SHP77 (cell line): ENCODE measurements around the gene PSMA5.
"Not testable (repeated sequence)": the region's sequence is repeated elsewhere in the genome, so short reads cannot be mapped to it uniquely, and the experiment has no call there.

ENCODE experiments used
- DNase-seq, 2 experiments: peaks; one replicate each; lab custom pipeline; 2025; lab: John Stamatoyannopoulos, UW

Gene PSMA5

GRCh38 chr1:109433322-109433721 is 7.1 kb upstream of the PSMA5 start:
- no peak for DNase-seq

DNA sequence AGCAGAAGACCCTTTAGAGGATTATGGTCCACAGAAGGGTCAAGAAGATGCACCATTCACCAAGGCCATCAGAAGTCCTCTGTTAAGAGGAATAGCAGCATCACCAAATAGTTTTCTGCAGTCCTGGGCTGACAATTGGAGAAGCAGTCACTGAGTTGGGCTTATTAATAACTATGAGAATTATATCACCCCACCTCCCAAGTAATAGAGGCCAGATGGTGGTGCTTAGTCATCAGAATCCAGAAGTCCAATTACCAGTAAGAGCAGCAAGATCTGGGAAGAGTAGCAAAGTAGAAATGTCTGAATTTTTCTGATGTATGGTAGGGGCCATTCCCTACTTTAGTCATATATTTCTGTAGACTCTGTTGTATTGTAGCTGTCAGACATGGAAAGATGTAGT is 6.1 kb upstream of the PSMA5 start:
- DNase-seq = no peak

- DNase-seq = no peak
Measured at GRCh38 chr1:109427171-109427467, 871 bp upstream of the PSMA5 start.

DNA sequence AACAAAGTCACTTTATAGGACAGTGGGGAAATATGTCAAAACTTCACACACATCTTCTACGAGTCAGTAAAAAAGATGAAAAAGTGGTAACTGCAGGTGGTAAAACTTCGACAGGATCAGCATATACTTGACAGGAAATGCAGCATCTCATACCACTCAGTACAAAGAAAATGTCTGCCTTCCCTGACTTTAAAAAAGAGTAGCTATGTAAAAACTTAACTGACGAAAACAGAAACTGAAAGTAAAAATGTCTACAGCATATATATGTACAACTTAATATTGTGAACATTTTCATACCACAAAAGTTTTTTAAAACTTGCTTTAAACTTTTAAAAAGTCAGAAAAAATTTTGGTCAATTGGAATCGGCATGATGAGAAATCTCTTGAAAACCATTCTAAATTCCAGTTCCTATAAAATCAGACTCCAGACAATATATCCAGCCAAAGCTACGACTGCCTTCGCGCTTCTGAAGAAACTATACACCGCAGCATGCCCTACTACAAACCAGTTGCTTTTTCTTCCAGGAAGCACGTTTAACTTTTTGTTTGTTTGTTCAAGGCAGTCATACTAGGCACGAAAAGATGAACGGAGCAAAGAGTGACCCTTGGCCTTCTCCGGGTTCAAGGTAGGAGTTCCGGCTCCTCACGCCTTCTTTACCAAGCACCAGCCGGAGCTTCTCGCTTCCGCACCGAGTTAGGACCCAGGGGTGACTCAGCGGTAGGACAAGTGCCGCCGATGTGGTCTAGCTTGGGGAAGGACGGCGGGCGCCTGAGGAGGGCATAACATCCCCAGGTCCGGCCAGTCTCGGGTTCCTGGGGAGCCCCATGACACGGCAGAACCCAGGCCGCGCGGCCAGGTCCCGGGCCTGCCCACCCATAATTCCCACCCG is 612 bp downstream of the PSMA5 start:
- peak in 1 of 2 experiments; percentile 55 for DNase-seq

DNA sequence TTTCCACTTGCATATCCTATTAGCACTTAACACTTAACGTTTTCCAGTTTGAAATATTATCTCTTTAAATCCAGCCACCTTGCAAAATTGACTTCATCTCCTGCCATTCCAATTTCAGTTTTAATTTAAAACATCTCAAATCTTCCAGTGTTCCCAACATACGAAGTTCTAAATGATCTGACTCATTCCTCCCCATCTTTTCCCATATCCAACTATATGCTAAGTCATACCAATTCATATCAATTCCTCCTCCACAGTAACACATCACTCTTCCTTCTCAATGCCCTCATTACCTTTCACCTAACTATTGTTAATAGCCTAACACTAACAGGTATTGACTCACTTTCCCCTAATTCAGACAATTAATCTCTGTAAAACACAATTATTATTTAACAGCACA is 2.8 kb downstream of the PSMA5 start:
- DNase-seq = no peak

DNA sequence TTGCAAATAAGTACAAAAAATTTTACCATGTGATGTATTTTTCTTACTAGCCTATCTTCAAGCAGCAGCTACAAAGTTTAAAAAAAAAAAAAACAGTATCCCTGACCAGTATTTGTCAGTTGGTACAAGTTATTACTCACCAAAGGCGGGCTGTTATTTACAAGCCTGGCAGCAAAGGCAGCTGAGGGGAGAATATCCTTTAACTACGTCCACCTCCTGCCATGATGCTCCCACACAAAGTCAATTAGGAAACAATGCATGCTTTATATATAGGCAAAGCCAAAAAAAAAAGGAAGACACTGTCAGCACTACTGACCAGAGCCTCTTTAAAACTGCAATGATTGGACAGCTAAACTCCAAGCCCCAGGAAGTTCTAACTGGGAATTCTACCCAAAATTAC is 13.7 kb downstream of the PSMA5 start:
- DNase-seq = no peak

DNA sequence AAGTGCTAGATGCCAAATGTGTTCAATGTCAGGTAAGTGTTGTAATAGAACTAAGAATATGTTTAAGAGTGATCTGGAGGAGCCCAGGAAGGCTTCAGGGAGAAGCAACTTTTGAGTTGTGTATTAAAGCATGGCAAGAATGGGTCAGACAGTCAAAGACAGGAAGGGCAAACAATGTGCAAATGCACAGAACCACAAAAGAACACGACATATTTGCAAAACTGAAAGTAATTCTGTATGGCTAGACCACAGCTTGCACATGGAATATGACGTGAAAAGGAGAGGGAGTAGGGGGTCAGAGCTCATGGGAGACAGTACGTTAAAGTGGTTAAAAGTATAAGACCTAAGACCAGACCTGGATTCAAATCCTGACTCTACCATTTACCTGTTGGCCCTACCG is 21.4 kb downstream of the PSMA5 start:
- no peak for DNase-seq

DNA sequence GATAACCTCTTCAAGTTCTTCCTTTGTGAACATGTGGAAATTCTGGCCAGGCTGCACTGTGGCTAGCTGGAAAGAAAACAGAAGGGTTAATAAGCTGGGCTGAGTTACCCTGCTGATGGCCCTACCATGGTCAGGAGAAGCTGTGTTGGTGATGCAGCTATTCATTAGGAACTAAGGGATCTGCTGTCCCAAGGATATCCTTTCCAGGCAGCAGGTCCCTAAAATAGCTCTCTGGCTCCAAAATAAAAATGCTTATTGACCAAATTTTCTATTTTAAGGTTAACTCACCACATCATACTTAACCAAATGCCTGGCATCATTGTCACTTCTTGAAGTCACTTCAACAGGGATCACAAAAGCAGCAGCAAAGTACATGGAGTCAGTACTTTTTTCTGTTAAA is 24.2 kb downstream of the PSMA5 start:
- DNase-seq = no peak

GRCh38 chr1:109400035-109400655 is 26.1 kb downstream of the PSMA5 start:
- no peak for DNase-seq

- peak; percentile 45 to 50 for DNase-seq
Measured at GRCh38 chr1:109399326-109399957, 26.8 kb downstream of the PSMA5 start.

DNA sequence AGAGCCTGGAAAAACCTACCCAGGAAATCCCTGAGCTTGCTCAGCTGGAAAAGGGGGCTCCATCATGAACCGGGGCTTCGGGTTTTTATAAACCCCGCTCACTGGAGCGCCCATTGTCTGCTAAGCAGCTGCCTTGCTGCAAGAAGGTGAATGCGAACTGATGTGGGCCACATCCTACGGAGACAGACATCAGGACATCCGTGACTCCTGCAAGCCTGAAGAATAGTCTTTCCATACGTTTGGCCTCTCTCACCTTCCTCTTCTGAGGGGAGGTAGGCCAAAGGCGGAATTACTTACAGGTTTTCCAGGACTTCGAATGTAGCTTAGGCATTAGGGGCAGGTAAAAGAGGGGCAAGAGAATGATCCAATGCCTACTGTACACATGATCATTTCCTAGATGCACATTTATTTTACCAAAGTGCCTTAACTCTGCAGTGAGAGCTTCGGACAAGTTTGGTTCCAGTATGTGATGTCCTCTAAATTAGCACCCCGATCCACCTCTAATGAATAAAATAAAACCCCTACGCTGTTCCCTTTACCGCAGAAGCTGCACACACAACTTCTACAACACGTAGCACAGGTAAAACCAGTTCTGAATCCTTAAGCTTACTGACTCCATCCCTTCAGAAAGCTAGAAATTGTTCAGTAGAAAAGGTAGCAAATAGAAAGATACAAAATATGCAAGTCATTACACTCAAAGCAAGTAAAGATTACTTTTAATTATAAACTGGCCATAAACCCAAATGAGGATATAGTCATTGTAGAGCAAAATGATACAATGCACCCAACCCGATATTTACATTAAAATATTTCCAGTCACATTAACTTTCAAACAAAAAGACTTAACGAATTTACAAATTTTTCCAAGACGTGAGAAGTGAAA is 27.7 kb downstream of the PSMA5 start:
- DNase-seq = peak in 1 of 2 experiments; percentile 65

GRCh38 chr1:109397581-109398342 is 28.5 kb downstream of the PSMA5 start, which contains the start of gene SORT1:
TSS of gene SORT1 (minus strand) at chr1:109397918. CDS start at chr1:109397892, 26 bp downstream.
- DNase-seq = peak; percentile 96

DNA sequence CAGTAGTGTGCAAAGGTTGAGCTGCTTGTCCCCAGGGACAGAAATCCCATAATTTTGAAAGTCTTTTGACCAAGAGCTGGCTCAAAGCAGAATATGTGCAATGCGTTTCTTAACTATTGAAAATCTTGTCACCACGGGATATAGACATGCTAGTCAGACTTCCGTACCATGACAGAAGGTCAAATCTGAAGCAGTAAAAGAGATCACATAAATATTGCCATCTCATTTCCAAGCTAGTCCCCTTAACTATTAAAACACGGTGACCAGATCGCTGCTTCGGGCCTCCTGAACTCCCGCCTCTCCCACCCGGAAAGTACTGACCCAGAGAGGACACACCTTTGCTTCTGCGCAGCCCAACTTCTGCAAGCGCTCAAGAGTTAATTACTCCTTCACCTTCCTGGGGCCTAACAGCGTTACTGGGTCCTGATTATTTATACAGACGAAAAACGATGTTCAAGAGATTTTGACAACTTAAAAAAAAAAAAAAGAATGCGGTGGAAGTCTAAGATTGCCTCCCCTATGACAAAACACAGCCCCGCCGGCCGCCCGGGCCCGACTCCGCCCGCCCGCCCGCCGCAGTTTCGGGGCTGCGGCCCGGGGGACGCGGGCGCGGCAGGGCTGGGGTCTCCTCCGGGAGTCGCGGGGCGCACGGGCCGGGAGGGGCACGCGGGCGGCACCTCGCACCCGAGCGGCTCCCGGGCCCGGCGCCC is 29.2 kb downstream of the PSMA5 start:
- DNase-seq = no peak

DNA sequence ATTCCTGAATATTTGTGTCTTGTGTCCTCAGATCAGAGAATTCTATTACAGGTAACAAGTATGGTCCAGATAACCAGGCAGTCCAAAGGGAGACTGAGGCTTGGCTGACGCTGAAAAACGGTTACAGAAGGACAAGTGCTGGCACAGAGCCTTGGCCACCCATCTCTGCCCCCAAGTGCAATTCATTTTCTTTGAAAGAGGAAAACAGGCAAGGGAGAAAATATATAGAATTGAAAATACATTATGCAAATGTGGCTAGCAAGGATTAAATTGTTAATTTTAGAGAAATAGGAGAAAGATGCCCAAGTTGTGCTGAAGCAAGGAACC is 29.8 kb downstream of the PSMA5 start:
- no peak for DNase-seq

DNA sequence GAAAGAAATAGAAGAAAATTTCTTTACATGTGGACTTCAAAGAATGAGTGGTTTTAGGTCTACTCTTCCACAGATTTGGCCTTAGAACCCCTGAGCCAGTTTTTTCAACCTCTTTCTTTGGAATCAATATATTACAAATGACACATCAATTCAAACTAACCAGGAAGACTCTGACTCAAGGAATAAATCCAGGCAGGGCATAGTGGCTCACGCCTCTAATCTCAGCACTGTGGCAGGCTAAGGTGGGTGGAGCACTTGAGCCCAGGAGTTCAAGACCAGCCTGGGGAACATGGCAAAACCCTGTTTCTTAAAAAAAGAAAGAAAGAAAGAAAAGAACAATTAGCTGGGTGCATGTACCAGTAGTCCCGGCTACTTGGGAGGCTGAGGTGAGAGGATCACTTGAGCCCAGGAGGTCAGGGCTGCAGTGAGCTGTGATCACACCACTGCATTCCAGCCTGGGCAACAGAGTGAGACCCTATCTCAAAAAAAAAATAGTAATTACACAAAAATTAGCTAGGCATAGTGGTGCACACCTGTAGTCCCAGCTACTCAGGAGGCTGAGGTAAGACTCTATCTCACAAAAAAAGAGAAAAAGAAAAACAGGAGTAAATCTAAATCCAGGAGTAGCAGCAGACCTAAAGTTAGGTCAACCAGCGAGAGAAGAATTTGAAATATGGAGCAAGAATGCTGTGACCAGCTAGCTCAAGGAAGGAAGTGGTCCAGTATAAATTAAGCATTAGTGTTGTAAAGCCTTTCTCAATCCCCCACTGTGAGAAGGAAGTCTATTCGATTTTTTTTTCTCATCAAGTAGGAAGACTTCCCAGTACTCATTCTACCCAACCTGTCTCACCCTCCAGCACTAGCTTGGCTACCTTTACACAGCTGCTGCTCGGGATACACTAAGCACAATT is 30.4 kb downstream of the PSMA5 start:
- DNase-seq = no peak

GRCh38 chr1:109395282-109395599 is 31.0 kb downstream of the PSMA5 start:
- DNase-seq = not testable (repeated sequence)

GRCh38 chr1:109394591-109395281 is 31.5 kb downstream of the PSMA5 start:
- no peak for DNase-seq

- DNase-seq = no peak
Measured at GRCh38 chr1:109393617-109394233, 32.5 kb downstream of the PSMA5 start.
